Measurements from ENCODE around the gene SLC25A51. TPM values are rescaled to one million over a fixed set of nuclear protein-coding genes. Genes with fewer than 3 reads are reported as not detected.

The SLC25A51 gene
- total RNA-seq, 1 experiment from 2014 or later: 12.9 TPM

GRCh38 chr9:37926737-37927118, 22.8 kb upstream of the SLC25A51 start:
- no peak overlapping the region for H3K14ac ChIP-seq (ENCODE audit: insufficient read depth, low read length)
- H3K23ac ChIP-seq (ENCODE audit: insufficient read length, low read depth, low read length): no peak overlapping the region
- Mint-ChIP-seq H3K27ac (no peak overlapping the region; a peak in 1 of 7 replicates), H3K4me3 (no peak overlapping the region), H3K27me3 (ENCODE audit: low read depth) (no peaks in the 10 kb centered on the region; the same call in 1 of the 2 replicates), H3K9me3 (no peaks in the 10 kb centered on the region), H3K36me3 (ENCODE audit: insufficient read depth in 1 of 3, low read depth in 3 of 3) (no peaks in the 10 kb centered on the region; a peak in 2 of 7 replicates), H3K4me1 (peaks cover 41 to 47% of the 10 kb centered on the region in 2 experiments)
- no peaks in the 10 kb centered on the region for H3K4me1 ChIP-seq (ENCODE audit: insufficient read depth, low read length)
- no peak overlapping the region for H4K5ac ChIP-seq (ENCODE audit: insufficient read length, low read depth, low read length)
- no peak overlapping the region for H3K4ac ChIP-seq (ENCODE audit: low read depth, low read length)
- no peak for DNase-seq
- no peak overlapping the region for H3T11ph ChIP-seq (ENCODE audit: low read length)
- no peak overlapping the region for H3K9ac ChIP-seq (ENCODE audit: extremely low read depth, insufficient read length, low read length)
- H3K27ac ChIP-seq (ENCODE audit: insufficient read length, low read depth, low read length): no peak overlapping the region
- WGBS (ENCODE audit: extremely low coverage, insufficient read length, low lambda C conversion rate): no CpG with 5 or more reads among the region's 1 CpG
- TF ChIP-seq, protein P1, sequence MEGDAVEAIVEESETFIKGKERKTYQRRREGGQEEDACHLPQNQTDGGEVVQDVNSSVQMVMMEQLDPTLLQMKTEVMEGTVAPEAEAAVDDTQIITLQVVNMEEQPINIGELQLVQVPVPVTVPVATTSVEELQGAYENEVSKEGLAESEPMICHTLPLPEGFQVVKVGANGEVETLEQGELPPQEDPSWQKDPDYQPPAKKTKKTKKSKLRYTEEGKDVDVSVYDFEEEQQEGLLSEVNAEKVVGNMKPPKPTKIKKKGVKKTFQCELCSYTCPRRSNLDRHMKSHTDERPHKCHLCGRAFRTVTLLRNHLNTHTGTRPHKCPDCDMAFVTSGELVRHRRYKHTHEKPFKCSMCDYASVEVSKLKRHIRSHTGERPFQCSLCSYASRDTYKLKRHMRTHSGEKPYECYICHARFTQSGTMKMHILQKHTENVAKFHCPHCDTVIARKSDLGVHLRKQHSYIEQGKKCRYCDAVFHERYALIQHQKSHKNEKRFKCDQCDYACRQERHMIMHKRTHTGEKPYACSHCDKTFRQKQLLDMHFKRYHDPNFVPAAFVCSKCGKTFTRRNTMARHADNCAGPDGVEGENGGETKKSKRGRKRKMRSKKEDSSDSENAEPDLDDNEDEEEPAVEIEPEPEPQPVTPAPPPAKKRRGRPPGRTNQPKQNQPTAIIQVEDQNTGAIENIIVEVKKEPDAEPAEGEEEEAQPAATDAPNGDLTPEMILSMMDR (conservative IDR thresholded peaks at IDR 0.05): no peak
- H3K79me2 ChIP-seq (ENCODE audit: insufficient read depth, low read length): no peaks in the 10 kb centered on the region
- H2BK15ac ChIP-seq (ENCODE audit: low read depth, low read length): no peak overlapping the region
- no peak overlapping the region for H4K8ac ChIP-seq (replicated peaks; ENCODE audit: insufficient read length, low read depth, low read length)
- no peak overlapping the region for H2BK120ac ChIP-seq (ENCODE audit: low read depth, low read length, poor library complexity, severe bottlenecking)
- H3K18ac ChIP-seq (ENCODE audit: insufficient read length, low read depth, low read length): no peak overlapping the region
- no peaks in the 10 kb centered on the region for H3K79me1 ChIP-seq (ENCODE audit: insufficient read depth, low read depth, low read length, poor library complexity, severe bottlenecking)
- no peaks in the 10 kb centered on the region for H3K27me3 ChIP-seq (ENCODE audit: insufficient read depth, low read length)
- H3K23me2 ChIP-seq (ENCODE audit: insufficient read length, low read depth, low read length, poor library complexity, severe bottlenecking): no peaks in the 10 kb centered on the region
- H3K56ac ChIP-seq (ENCODE audit: insufficient read length, low read depth, low read length): no peak overlapping the region
- no peak overlapping the region for H2BK20ac ChIP-seq (ENCODE audit: low read depth, low read length, poor library complexity, severe bottlenecking)
- H2AFZ ChIP-seq (ENCODE audit: low read length): no peak overlapping the region
- H2BK12ac ChIP-seq (ENCODE audit: insufficient read length, low read depth, low read length): no peak overlapping the region
- H4K20me1 ChIP-seq (ENCODE audit: control insufficient read depth, insufficient read depth, insufficient read length): no peaks in the 10 kb centered on the region
- H3K4me2 ChIP-seq (ENCODE audit: insufficient read depth, insufficient read length, low read length): no peak overlapping the region
- H4K91ac ChIP-seq (ENCODE audit: insufficient read length, low read depth, low read length): no peak overlapping the region
- H2AK5ac ChIP-seq (ENCODE audit: insufficient read length, low read length): no peak overlapping the region
- H2BK5ac ChIP-seq (ENCODE audit: insufficient read length, low read length): no peak overlapping the region
- H3K9me3 ChIP-seq (ENCODE audit: control insufficient read depth, low read depth, low read length): no peaks in the 10 kb centered on the region

Measured in H9 (cell line).